HEK293 (cell line): ENCODE results near the gene OLIG1.
A peak's percentile ranks its signal among the peaks of the same experiment; 100 is the strongest.

Experiments
- GLIS2 ChIP-seq: fragments of 450-650 bp; formaldehyde crosslinking; IDR thresholded peaks from 2 replicates; pipeline ENCODE4 v1.5.1; 2016; ENCODE audit warnings: missing biosample characterization, missing genetic modification characterization
- KLF10 ChIP-seq: fragments of 450-650 bp; IDR thresholded peaks from 2 replicates; pipeline ENCODE4 v1.5.1; 2018; ENCODE audit warnings: missing biosample characterization, mild to moderate bottlenecking, missing genetic modification characterization
- KLF9 ChIP-seq: fragments of 450-650 bp; formaldehyde crosslinking; IDR thresholded peaks from 2 replicates; pipeline ENCODE4 v1.5.1; 2016; ENCODE audit warnings: missing biosample characterization, missing genetic modification characterization, low read depth
- MEIS1 ChIP-seq: sonication (generic); formaldehyde crosslinking; IDR thresholded peaks from 2 replicates; pipeline ENCODE4 v1.8.1; 2022; ENCODE audit warnings: missing genetic modification reagents, mild to moderate bottlenecking, borderline replicate concordance
- MYNN ChIP-seq: fragments of 450-650 bp; formaldehyde crosslinking; IDR thresholded peaks from 2 replicates; pipeline ENCODE4 v1.5.1; 2016; ENCODE audit warnings: missing biosample characterization, missing genetic modification characterization, borderline replicate concordance
- YY2 ChIP-seq: fragments of 450-650 bp; formaldehyde crosslinking; IDR thresholded peaks from 2 replicates; pipeline ENCODE4 v1.5.1; 2016; ENCODE audit warnings: missing biosample characterization, missing genetic modification characterization
- ZIC2 ChIP-seq: fragments of 450-650 bp; formaldehyde crosslinking; IDR thresholded peaks from 2 replicates; pipeline ENCODE4 v1.5.1; 2016; ENCODE audit warnings: missing biosample characterization, missing genetic modification characterization
- ZNF112 ChIP-seq: fragments of 450-650 bp; formaldehyde crosslinking; IDR thresholded peaks from 2 replicates; pipeline ENCODE4 v1.5.0; 2017; ENCODE audit warnings: missing biosample characterization, missing genetic modification characterization
- ZNF121 ChIP-seq: fragments of 450-650 bp; formaldehyde crosslinking; IDR thresholded peaks from 2 replicates; pipeline ENCODE4 v1.5.1; 2016; ENCODE audit warnings: missing biosample characterization, missing genetic modification characterization
- ZNF157 ChIP-seq: fragments of 450-650 bp; formaldehyde crosslinking; IDR thresholded peaks from 2 replicates; pipeline ENCODE4 v1.5.1; 2016; ENCODE audit warnings: missing biosample characterization, missing genetic modification characterization
- ZNF174 ChIP-seq: fragments of 450-650 bp; formaldehyde crosslinking; IDR thresholded peaks from 2 replicates; pipeline ENCODE4 v1.5.0; 2017; ENCODE audit warnings: missing biosample characterization, mild to moderate bottlenecking, missing genetic modification characterization
- ZNF202 ChIP-seq: fragments of 450-650 bp; formaldehyde crosslinking; IDR thresholded peaks from 2 replicates; pipeline ENCODE4 v1.5.1; 2016; ENCODE audit warnings: missing biosample characterization, missing genetic modification characterization, borderline replicate concordance
- ZNF214 ChIP-seq: fragments of 450-650 bp; formaldehyde crosslinking; IDR thresholded peaks from 2 replicates; pipeline ENCODE4 v1.5.1; 2017; ENCODE audit warnings: missing biosample characterization, mild to moderate bottlenecking, missing genetic modification characterization, borderline replicate concordance
- ZNF266 ChIP-seq: fragments of 450-650 bp; formaldehyde crosslinking; IDR thresholded peaks from 2 replicates; pipeline ENCODE4 v1.5.1; 2016; ENCODE audit warnings: missing biosample characterization, missing genetic modification characterization, low read depth
- ZNF302 ChIP-seq: fragments of 450-650 bp; formaldehyde crosslinking; IDR thresholded peaks from 2 replicates; pipeline ENCODE4 v1.5.1; 2016; ENCODE audit warnings: missing biosample characterization, missing genetic modification characterization, low read depth
- ZNF354C ChIP-seq: fragments of 450-650 bp; formaldehyde crosslinking; IDR thresholded peaks from 2 replicates; pipeline ENCODE4 v1.5.1; 2016; ENCODE audit warnings: missing biosample characterization, missing genetic modification characterization, low read depth, borderline replicate concordance
- ZNF654 ChIP-seq: fragments of 450-650 bp; formaldehyde crosslinking; IDR thresholded peaks from 2 replicates; pipeline ENCODE4 v1.5.1; 2016; ENCODE audit warnings: low read depth, missing biosample characterization, missing genetic modification characterization
- ZNF660 ChIP-seq: fragments of 450-650 bp; IDR thresholded peaks from 2 replicates; pipeline ENCODE4 v1.5.1; 2018; ENCODE audit warnings: missing biosample characterization, mild to moderate bottlenecking, missing genetic modification characterization
- ZNF76 ChIP-seq: fragments of 450-650 bp; formaldehyde crosslinking; IDR thresholded peaks from 2 replicates; pipeline ENCODE4; 2016; ENCODE audit warnings: low read depth, missing biosample characterization, missing genetic modification characterization, borderline replicate concordance
- ZNF777 ChIP-seq: fragments of 450-650 bp; formaldehyde crosslinking; IDR thresholded peaks from 2 replicates; pipeline ENCODE4 v1.5.1; 2017; ENCODE audit warnings: missing biosample characterization, missing genetic modification characterization, borderline replicate concordance
- TF ChIP-seq, protein P1 (sequence below): fragments of 450-650 bp; formaldehyde crosslinking; IDR thresholded peaks from 2 replicates; pipeline ENCODE4 v1.5.1; 2016; ENCODE audit warnings: missing biosample characterization, missing genetic modification characterization
- TF ChIP-seq, protein P2 (sequence below): fragments of 450-650 bp; formaldehyde crosslinking; IDR thresholded peaks from 2 replicates; pipeline ENCODE4 v1.5.1; 2017; ENCODE audit warnings: missing biosample characterization, missing genetic modification characterization
- TF ChIP-seq, protein P3 (sequence below): fragments of 450-650 bp; formaldehyde crosslinking; IDR thresholded peaks from 2 replicates; pipeline ENCODE4 v1.5.1; 2017; ENCODE audit warnings: missing biosample characterization, mild to moderate bottlenecking, missing genetic modification characterization, moderate library complexity
- TF ChIP-seq, protein P4 (sequence below): fragments of 450-650 bp; IDR thresholded peaks from 2 replicates; pipeline ENCODE4 v1.5.1; 2018; ENCODE audit warnings: missing biosample characterization, missing genetic modification characterization
- TF ChIP-seq, protein P5 (sequence below): fragments of 450-650 bp; formaldehyde crosslinking; IDR thresholded peaks from 2 replicates; pipeline ENCODE4 v1.5.1; 2016; ENCODE audit warnings: missing biosample characterization, missing genetic modification characterization
- TF ChIP-seq, protein P6 (sequence below): fragments of 450-650 bp; formaldehyde crosslinking; IDR thresholded peaks from 2 replicates; pipeline ENCODE4 v1.5.1; 2017; ENCODE audit warnings: missing biosample characterization, missing genetic modification characterization
- TF ChIP-seq, protein P7 (sequence below): fragments of 450-650 bp; formaldehyde crosslinking; IDR thresholded peaks from 2 replicates; pipeline ENCODE4 v1.5.1; 2016; ENCODE audit warnings: missing biosample characterization, missing genetic modification characterization, low read depth

OLIG1 gene

DNA sequence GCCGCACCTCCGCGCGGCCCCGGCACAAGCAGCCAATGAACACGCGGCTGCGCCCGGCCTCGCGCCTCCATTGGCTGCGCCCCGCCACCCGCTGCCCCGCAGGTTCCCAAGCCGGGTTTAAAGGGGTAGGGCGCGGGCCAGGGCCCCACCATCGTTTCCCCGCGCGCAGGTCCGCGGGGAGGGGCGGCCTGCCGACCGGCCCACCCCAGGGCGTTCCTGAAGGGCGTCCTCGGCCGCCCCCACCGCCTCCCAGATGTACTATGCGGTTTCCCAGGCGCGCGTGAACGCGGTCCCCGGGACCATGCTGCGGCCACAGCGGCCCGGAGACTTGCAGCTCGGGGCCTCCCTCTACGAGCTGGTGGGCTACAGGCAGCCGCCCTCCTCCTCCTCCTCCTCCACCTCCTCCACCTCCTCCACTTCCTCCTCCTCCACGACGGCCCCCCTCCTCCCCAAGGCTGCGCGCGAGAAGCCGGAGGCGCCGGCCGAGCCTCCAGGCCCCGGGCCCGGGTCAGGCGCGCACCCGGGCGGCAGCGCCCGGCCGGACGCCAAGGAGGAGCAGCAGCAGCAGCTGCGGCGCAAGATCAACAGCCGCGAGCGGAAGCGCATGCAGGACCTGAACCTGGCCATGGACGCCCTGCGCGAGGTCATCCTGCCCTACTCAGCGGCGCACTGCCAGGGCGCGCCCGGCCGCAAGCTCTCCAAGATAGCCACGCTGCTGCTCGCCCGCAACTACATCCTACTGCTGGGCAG lies at the start of gene OLIG1 (continued):
- TF ChIP-seq ZNF266 (tag by site-specific recombination) (no peak), ZNF76 (peak; percentile 38; the same call in 1 of the 2 replicates), YY2 (no peak), ZNF777 (tag by site-specific recombination) (no peak), ZNF121 (tag by site-specific recombination) (no peak), ZNF202 (tag by site-specific recombination) (no peak), KLF9 (peak; percentile 43), MYNN (no peak), MEIS1 (CRISPR knock-in tag) (no peak), ZNF654 (tag by site-specific recombination) (no peak), ZNF354C (no peak), ZNF214 (no peak), GLIS2 (tag by site-specific recombination) (peak; percentile 80; the same call in 1 of the 2 replicates), ZNF157 (tag by site-specific recombination) (no peak), KLF10 (tag by site-specific recombination) (peak; percentile 93), ZNF174 (tag by site-specific recombination) (no peak), ZNF112 (tag by site-specific recombination) (no peak), ZNF660 (no peak), ZNF302 (tag by site-specific recombination) (no peak), ZIC2 (tag by site-specific recombination) (peak; percentile 39)
- TF ChIP-seq, protein P1, sequence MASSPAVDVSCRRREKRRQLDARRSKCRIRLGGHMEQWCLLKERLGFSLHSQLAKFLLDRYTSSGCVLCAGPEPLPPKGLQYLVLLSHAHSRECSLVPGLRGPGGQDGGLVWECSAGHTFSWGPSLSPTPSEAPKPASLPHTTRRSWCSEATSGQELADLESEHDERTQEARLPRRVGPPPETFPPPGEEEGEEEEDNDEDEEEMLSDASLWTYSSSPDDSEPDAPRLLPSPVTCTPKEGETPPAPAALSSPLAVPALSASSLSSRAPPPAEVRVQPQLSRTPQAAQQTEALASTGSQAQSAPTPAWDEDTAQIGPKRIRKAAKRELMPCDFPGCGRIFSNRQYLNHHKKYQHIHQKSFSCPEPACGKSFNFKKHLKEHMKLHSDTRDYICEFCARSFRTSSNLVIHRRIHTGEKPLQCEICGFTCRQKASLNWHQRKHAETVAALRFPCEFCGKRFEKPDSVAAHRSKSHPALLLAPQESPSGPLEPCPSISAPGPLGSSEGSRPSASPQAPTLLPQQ = peak; percentile 100
- TF ChIP-seq, protein P2, sequence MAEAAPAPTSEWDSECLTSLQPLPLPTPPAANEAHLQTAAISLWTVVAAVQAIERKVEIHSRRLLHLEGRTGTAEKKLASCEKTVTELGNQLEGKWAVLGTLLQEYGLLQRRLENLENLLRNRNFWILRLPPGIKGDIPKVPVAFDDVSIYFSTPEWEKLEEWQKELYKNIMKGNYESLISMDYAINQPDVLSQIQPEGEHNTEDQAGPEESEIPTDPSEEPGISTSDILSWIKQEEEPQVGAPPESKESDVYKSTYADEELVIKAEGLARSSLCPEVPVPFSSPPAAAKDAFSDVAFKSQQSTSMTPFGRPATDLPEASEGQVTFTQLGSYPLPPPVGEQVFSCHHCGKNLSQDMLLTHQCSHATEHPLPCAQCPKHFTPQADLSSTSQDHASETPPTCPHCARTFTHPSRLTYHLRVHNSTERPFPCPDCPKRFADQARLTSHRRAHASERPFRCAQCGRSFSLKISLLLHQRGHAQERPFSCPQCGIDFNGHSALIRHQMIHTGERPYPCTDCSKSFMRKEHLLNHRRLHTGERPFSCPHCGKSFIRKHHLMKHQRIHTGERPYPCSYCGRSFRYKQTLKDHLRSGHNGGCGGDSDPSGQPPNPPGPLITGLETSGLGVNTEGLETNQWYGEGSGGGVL = peak; percentile 86
- TF ChIP-seq, protein P3, sequence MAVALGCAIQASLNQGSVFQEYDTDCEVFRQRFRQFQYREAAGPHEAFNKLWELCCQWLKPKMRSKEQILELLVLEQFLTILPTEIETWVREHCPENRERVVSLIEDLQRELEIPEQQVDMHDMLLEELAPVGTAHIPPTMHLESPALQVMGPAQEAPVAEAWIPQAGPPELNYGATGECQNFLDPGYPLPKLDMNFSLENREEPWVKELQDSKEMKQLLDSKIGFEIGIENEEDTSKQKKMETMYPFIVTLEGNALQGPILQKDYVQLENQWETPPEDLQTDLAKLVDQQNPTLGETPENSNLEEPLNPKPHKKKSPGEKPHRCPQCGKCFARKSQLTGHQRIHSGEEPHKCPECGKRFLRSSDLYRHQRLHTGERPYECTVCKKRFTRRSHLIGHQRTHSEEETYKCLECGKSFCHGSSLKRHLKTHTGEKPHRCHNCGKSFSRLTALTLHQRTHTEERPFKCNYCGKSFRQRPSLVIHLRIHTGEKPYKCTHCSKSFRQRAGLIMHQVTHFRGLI (tag by site-specific recombination) = peak; percentile 71
- TF ChIP-seq, protein P4, sequence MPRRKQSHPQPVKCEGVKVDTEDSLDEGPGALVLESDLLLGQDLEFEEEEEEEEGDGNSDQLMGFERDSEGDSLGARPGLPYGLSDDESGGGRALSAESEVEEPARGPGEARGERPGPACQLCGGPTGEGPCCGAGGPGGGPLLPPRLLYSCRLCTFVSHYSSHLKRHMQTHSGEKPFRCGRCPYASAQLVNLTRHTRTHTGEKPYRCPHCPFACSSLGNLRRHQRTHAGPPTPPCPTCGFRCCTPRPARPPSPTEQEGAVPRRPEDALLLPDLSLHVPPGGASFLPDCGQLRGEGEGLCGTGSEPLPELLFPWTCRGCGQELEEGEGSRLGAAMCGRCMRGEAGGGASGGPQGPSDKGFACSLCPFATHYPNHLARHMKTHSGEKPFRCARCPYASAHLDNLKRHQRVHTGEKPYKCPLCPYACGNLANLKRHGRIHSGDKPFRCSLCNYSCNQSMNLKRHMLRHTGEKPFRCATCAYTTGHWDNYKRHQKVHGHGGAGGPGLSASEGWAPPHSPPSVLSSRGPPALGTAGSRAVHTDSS (tag by site-specific recombination) = peak; percentile 50; the same call in 1 of the 2 replicates
- TF ChIP-seq, protein P5, sequence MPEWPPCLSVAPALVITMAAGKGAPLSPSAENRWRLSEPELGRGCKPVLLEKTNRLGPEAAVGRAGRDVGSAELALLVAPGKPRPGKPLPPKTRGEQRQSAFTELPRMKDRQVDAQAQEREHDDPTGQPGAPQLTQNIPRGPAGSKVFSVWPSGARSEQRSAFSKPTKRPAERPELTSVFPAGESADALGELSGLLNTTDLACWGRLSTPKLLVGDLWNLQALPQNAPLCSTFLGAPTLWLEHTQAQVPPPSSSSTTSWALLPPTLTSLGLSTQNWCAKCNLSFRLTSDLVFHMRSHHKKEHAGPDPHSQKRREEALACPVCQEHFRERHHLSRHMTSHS = no peak
- TF ChIP-seq, protein P6, sequence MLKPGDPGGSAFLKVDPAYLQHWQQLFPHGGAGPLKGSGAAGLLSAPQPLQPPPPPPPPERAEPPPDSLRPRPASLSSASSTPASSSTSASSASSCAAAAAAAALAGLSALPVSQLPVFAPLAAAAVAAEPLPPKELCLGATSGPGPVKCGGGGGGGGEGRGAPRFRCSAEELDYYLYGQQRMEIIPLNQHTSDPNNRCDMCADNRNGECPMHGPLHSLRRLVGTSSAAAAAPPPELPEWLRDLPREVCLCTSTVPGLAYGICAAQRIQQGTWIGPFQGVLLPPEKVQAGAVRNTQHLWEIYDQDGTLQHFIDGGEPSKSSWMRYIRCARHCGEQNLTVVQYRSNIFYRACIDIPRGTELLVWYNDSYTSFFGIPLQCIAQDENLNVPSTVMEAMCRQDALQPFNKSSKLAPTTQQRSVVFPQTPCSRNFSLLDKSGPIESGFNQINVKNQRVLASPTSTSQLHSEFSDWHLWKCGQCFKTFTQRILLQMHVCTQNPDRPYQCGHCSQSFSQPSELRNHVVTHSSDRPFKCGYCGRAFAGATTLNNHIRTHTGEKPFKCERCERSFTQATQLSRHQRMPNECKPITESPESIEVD (tag by site-specific recombination) = no peak
- TF ChIP-seq, protein P7, sequence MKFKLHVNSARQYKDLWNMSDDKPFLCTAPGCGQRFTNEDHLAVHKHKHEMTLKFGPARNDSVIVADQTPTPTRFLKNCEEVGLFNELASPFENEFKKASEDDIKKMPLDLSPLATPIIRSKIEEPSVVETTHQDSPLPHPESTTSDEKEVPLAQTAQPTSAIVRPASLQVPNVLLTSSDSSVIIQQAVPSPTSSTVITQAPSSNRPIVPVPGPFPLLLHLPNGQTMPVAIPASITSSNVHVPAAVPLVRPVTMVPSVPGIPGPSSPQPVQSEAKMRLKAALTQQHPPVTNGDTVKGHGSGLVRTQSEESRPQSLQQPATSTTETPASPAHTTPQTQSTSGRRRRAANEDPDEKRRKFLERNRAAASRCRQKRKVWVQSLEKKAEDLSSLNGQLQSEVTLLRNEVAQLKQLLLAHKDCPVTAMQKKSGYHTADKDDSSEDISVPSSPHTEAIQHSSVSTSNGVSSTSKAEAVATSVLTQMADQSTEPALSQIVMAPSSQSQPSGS = no peak
